PFSK-1 (cell line): ENCODE data around the gene HRK.

ENCODE experiments used
- POLR2AphosphoS5 ChIP-seq: IDR thresholded peaks from 2 replicates; pipeline ENCODE4 v1.6.1; 2012; ENCODE audit warnings: low read depth, mild to moderate bottlenecking, control low read depth, low read length, moderate library complexity
- REST ChIP-seq, 2 experiments: IDR thresholded peaks; 2 replicates each; pipeline versions ENCODE4 v1.6.1 to v1.8.0; 2011 to 2012; ENCODE audit warnings: low read depth in 2 of 2, low read length in 2 of 2, control low read depth in 1 of 2, inconsistent platforms in 1 of 2, mild to moderate bottlenecking in 1 of 2, moderate library complexity in 1 of 2; ENCODE audit not compliant: insufficient read depth in 1 of 2
- SIN3A ChIP-seq: IDR thresholded peaks from 2 replicates; pipeline ENCODE4 v1.6.1; 2012; ENCODE audit warnings: mild to moderate bottlenecking, low read length, moderate library complexity, borderline replicate concordance; ENCODE audit not compliant: insufficient read depth
- TAF1 ChIP-seq: IDR thresholded peaks from 2 replicates; pipeline ENCODE4 v1.6.1; 2012; ENCODE audit warnings: low read length, control low read depth, borderline replicate concordance; ENCODE audit not compliant: insufficient read depth

- TF ChIP-seq TAF1 (no peak), SIN3A (no peak), POLR2AphosphoS5 (no peak), REST (IDR thresholded peaks at IDR 0.05; ENCODE audit: insufficient read depth in 1 of 2, low read depth in 2 of 2, low read length in 2 of 2) (no peak)
Observed at GRCh38 chr12:116928504-116928903, 47.3 kb upstream of the HRK start.
